CD4-positive, alpha-beta T cell treated with Interleukin-6 at 100 ng/mL for 8 hours (primary cell): ENCODE results near the gene CFAP74.

ENCODE experiments used
- DNase-seq: peaks from one replicate; pipeline ENCODE4 v3.0.0-alpha.2; 2020; ENCODE audit warnings: mixed read lengths, low spot score

The CFAP74 gene

GRCh38 chr1:1928231-1929101 lies 75.1 kb downstream of the CFAP74 start:
- no peak for DNase-seq

DNA sequence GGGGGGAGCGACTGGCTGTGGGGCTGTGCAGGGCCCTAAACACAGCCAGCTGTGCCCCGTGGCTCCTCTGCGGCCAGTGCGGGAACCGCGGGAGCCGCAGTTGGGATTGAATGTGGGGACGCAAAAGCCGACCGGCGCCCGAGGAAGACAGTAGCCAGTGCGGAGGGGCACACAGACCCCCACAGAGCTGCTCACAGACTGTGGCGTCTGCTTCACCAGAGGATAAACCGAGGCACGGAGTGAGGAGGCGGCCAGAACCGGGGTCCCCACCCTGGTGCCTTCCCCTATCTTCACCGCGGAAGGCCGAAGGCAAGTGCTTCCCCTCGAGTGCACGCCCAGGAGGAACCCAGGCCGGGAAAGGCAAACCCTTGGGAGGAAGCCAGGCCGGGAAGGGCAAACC lies 75.8 kb downstream of the CFAP74 start:
- DNase-seq = no peak

GRCh38 chr1:1926886-1927660 lies 76.5 kb downstream of the CFAP74 start:
- no peak for DNase-seq

DNA sequence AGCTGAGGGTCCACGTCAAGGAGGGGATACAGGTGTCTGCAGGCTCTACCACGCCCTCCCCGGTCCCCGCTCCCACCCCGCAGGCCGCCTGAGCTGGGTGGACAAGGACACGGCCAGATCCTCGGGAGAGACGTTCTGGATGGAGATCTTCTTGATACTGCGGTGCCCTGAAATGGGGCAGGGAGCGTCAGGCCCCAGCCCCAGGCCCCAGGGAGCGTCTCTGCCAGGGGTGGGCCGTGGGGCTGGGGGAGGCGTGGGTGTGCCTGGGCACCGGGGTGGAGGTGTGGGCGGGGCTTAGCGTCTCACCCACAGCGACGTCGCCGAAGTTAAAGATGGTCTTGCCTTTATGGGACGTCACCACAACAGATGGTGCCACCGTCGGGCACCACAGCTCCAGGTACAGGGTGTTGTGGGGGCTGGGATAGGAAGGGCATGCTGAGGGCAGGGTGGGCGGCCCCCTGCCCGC lies 77.2 kb downstream of the CFAP74 start:
- no peak for DNase-seq

DNA sequence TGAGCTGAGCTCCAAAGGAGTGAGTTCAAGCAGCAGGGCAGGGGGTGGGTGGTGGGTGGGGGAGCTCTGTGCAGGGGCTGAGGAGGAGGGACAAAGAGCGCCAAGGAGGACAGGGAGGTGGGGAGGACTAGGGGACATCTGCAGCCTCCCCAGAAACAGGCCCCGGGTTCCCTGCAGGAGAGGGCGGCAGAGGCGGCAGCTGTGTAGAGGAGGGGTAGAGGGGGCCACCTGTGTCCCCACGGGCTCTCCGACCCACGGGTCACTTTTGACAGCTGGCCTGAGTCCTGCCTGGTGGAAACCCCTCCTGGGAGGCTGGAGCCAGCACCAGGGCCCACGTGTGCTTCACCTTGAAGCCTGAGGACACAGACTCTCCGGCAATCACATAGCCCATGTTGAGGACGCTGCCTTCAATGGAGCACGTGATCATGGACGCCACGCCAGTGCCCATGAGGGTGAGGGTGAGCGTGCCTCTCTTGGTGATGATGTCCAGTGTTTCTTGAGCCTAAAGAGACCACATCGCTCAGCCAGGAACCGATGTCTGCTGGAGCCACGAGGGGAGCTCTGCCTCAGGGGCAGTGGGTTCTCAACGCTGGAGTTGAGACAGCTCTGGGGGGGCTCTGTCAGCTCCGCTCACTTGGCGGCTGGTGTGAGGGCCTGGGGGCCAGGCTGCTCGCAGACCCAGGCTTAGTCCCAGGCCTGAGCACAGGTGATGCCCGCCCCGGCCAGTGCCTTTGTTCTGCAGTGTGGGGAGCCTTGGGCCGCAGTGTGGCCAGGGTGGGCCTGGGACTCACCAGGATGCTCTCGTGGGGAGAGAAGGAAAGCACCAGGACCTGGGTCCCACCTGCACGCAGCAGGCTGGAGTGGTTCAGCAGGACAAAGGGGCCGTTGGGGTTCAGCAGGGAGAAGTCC lies 77.9 kb downstream of the CFAP74 start:
- no peak for DNase-seq

DNA sequence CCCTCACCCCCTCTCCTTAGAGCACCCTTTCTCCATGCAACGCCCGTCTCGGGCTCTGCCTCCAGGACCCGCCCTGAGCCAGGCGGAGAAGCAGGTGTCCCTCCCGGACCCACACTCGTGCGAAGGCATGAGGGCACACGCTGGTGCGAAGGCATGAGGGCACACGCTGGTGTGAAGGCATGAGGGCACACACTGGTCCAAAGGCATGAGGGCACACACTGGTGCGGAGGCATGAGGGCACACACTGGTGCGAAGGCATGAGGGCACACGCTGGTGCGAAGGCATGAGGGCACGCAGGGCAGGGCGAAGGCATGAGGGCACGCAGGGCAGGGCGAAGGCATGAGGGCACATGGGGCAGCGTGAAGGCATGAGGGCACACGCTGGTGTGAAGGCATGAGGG lies 78.7 kb downstream of the CFAP74 start:
- no peak for DNase-seq

- no peak for DNase-seq
Measured at GRCh38 chr1:1924386-1924785, 79.2 kb downstream of the CFAP74 start.

DNA sequence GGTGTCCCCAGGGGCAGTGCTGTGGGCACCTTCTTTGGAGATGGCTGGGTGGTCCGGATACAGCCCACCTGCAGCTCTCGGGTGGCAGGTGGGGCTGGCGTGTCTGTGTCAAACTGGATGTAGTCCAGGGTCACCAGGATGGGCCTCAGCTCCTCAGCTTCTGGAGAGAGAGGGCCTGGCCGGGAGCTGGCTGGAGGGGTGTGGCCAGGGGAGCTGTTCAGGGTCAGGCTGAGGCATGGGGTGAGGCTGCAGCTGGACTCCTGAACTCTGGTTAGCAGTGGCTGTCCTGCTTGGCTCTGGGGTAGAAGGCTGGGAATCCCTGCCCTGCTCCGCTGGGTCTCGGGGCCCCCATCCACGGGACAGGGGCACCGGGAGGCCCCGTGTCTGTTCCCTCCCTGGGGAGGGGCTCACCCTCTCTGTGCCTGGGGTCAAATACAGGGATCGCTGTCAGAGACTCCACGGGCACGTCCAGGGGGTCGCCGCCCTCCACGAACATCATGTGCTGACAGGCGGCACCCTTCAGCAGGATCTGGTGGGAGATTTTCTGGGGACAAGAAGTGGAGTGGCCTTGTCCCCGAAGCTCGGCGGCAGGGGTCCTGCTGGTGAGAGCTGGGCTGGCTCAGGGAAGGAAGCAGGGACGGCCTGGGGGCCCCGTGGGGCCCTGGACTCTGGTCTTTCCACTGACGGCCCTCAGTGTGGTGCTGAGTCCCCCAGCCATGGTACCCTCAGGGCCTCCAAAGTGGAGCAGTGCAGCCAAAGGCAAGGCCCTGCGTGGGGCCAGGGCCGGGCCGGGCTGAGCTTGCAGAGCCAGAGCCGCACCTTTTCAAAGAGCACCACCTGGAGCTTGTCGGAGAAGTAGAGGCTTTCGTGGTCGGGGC lies 80.4 kb downstream of the CFAP74 start:
- DNase-seq = no peak

- DNase-seq = no peak
Measured at GRCh38 chr1:1922702-1922955, 81.0 kb downstream of the CFAP74 start.

DNA sequence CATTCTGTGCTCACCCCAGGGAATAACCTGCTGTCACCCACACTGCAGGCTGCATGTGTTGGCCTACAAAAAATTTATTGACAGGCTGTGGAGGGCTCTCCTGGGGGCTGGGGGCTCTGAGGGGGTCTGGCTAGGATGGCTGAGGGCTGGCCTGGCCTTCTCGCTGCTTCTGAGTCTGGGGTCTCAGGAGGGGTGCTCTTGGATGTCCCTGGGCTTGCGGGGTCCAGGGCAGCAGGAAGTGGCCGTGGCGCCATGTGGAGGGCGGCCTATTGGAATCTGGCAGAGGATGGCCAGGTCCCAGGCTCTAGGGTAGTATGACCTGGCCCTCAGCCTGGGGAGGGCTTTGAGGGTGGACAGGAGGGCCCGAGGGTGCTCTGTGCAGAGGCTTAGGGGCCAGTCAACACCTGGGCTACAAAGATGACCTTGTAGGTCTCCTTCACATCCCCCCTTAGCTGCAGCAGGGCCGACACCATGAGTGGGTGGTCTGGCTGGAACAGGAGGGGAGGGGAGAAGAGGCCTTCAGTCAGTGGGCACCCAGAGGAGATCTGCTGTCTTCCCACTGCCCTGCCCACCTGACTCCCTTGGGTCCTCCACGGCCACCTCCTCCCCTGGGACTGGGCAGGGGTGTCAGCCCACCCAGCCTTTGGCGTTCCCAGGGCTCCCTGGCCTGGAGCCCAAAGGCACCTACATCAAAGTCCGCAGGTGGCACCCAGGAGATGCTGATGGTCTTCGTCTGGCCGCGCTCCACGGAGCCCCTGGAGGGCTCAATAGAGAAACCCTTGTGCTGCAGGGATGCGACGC lies 81.5 kb downstream of the CFAP74 start:
- no peak for DNase-seq

GRCh38 chr1:1921459-1921862 lies 82.1 kb downstream of the CFAP74 start:
- DNase-seq = no peak

DNA sequence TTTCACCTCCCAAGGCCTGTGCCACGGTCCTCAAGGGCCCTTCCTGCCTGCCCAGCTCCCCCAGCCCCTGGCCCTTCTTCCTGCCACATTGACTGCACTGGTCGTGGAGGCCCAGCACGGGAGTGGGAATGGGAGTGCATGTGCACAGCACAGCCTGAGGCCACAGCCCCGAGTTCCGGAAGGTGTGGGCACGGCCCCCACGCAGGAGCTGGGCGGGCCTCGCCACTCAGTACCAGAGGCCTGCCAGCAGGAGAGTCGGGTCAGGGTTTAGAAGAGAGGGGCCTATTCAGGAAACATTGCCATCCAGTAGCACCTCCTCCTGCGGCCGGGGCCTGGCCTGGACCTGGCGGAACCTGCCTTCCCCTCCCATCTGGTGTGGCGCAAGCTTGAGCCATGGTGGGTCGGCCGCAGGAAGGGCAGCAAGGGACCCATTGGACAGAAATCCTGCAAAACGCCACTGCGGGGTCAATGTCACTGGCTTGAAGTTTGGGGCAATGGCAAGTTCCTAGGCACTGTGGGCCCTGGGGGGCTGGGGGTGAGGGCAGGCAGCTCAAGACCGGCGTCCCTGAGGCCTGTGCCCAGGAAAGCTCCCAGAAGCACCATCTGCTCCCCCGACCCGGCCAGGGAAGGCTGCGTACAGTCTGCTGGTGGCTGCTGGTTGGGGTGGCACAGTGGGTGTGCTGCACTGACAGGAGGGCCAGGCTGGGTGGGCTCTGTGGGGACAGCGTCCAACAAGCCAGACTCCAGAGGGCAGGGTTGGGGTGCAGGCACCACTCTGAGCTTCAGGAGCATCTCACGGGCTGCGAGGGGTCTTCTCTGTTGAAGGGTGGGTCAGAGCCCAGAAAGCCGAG lies 82.8 kb downstream of the CFAP74 start:
- DNase-seq = no peak

DNA sequence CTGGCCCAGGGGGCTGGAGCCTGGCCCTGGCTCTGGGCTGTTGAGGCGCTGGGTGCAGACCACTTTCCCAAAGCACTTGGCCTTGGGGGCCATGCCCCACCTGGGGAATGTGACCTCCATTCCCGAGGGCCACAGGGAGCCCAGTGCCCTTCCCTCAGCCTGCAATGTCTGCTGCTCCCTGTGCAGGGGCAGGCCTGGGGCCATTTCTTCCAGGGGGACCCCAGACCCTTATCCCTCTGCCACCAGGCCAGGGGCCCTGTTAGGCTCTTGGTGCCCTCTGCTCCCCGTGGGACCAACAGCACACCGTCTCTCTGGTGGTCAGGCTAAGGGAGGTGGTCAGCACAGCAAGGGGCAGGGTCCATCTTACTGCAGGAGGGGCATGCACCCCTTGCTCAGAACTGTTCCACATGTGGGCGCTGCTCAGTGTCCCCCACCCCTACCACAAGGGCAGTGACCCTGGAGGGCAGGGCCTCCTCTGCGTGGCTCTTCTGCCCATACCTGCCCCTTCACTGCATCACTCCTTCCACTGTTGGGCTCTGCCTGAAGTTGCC lies 83.5 kb downstream of the CFAP74 start:
- DNase-seq = no peak

- peak; percentile 100 for DNase-seq
Measured at GRCh38 chr1:1919304-1920056, 84.1 kb downstream of the CFAP74 start.

DNA sequence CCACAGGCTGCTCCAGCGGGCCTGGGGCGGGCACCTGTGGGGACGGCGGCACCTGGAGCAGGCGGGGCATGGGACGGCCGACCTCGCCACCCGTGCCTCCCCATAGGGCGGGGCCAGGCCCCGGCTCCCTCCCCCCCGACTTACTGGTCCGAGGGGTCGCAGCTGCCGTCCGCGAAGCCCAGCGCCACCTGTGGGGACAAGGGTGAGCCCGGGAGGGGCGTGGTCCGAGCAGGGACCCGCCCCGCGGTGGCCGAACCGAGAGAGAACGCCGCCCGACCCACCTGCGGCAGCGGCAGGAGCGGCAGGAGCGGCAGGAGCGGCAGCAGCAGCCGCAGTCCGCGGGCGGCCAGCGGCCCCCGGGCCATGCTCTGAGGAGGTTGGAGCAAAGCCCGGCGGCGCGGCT lies 84.7 kb downstream of the CFAP74 start, which contains the start of gene TMEM52:
TMEM52 (minus strand) TSS at position 379 of the 403 bp plus-strand sequence; CDS start at position 365, 14 bp downstream.
- no peak for DNase-seq

DNA sequence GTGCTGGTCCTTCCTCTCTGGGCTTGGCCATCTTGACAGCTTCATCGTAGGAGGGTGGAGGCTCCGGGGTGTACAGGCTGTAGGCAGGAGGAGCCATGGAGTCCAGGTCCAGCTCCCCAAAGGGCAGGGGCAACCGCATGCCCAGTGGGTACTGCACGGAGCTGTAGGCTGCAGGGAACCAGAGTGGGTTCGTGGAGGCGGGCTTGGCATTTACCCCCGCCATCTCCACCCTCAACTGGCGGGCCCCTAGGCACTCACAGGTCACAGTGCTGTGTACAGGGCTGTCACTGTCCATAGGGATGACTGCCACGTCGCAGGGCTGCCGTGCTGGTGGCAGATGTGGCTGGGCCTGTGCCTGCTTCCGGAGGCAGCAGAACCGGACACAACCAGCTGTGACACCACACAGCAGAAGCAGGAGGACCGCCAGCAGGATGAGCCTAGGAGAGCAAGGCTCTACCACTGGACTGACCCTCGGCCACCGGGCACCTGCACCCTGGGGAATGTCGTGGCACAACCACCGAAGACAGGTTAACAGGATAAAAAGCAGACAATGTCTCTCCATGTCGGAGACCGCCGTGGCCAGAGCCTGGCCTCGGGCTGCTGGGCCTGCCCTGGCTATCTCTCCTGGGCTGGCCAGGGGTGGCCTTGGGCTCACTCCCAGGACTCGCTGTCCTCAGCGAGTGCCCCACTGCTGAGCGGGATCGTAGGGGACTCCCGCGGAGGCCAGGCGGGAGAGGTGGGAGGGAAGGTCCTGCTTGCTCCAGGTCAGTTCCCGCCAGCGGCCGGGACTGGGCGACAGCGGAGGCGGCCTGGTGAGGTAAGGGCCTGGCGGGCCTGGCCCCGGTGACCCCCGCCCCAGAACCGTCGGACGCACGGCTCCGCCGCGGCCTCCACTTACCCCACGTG lies 85.3 kb downstream of the CFAP74 start:
- no peak for DNase-seq

DNA sequence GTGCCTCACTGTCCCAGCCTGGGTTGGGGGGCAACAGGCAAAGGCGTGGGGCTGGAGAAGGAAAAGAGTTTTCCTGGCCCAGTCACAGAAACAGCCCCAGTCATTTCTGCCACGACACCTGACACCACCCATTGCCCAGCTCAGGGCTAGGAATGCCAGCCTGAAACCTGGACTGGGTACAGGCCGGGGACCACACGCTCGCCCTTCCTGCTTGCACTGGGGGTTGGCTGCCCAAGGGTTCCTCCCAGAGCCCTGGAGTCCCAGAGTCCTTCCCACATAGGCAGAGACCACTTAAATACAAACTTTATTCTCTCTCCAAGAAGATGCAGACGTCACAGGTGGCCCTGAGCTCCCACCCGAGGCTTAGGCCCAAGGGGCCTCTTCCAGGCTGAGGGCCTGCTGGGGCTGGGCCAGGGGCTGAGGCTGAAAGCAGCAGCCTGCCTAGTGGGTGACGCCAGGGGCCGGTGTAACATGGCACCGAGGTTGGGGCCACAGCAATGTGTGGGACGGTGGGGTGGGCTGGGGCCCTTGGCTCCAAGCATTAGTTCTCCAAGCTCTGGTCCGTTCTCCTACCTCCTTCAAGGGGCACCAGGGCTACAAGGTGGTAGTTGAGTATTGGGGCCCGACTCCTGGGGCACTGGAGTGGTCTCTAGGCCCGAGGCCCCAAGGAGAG lies 86.1 kb downstream of the CFAP74 start:
- DNase-seq = no peak
